Naive thymus-derived CD4-positive, alpha-beta T cell (primary cell): ENCODE results near the gene PRDM16. TPM values are rescaled to one million over a fixed set of nuclear protein-coding genes. Genes with fewer than 3 reads are reported as not detected.

ENCODE experiments used
- ATAC-seq: fragments of 150-1000 bp; cut with Tn5 transposase; 2 replicates; pipeline ENCODE4 v1.10.0; 2021; ENCODE audit warnings: mild to moderate bottlenecking, moderate library complexity
- CTCF ChIA-PET: fragments of 350-600 bp; sonication (Branson Sonifier 250); formaldehyde crosslinking; loops from one replicate; lab custom pipeline; 2021; ENCODE audit warnings: antibody characterized with exemption; lab: Charles Lee
- POLR2A ChIA-PET: fragments of 350-600 bp; sonication (Branson Sonifier 250); formaldehyde crosslinking; loops from one replicate; lab custom pipeline; 2021; ENCODE audit warnings: antibody characterized with exemption, inconsistent platforms; lab: Charles Lee
- DNase-seq, 9 donors: peaks; one replicate each; pipeline versions ENCODE4 v3.0.0 to v3.0.0-alpha.2; 2020 to 2022; ENCODE audit warnings: mixed read lengths in 1 of 9
- H3K27ac ChIP-seq: one replicate; pipeline ENCODE4 v1.7.0; 2013; ENCODE audit warnings: mild to moderate bottlenecking, low read depth, low read length, moderate library complexity
- H3K27me3 ChIP-seq, 2 donors: one replicate each; pipeline ENCODE4 v1.7.0; 2013; ENCODE audit warnings: low read length in 2 of 2, mild to moderate bottlenecking in 2 of 2, moderate library complexity in 2 of 2; ENCODE audit not compliant: control insufficient read depth in 2 of 2, insufficient read depth in 2 of 2
- H3K36me3 ChIP-seq, 3 experiments: 1 replicate in 2 of 3; 2 replicates in 1 of 3; pipeline ENCODE4 v1.7.0; 2013; ENCODE audit warnings: low read length in 3 of 3, mild to moderate bottlenecking in 3 of 3, moderate library complexity in 1 of 3; ENCODE audit not compliant: insufficient read depth in 3 of 3, control insufficient read depth in 2 of 3
- H3K4me1 ChIP-seq, 2 donors: one replicate each; pipeline ENCODE4 v1.7.0; 2013; ENCODE audit warnings: low read length in 2 of 2, mild to moderate bottlenecking in 2 of 2, moderate library complexity in 1 of 2; ENCODE audit not compliant: control insufficient read depth in 2 of 2, insufficient read depth in 2 of 2
- H3K4me3 ChIP-seq: 2 replicates; pipeline ENCODE4 v1.7.0; 2013; ENCODE audit warnings: mild to moderate bottlenecking, low read length
- H3K9me3 ChIP-seq, 3 experiments: 1 replicate in 2 of 3; 2 replicates in 1 of 3; pipeline ENCODE4 v1.7.0; 2013; ENCODE audit warnings: low read length in 3 of 3; ENCODE audit not compliant: control insufficient read depth in 2 of 3
- H3K27ac Mint-ChIP-seq, 9 donors: one replicate each; pipeline ENCODE4 v1.8.0; 2020 to 2022; ENCODE audit warnings: mixed read lengths in 9 of 9, mild to moderate bottlenecking in 8 of 9, moderate library complexity in 5 of 9, inconsistent platforms in 2 of 9
- H3K27me3 Mint-ChIP-seq, 5 donors: one replicate each; pipeline ENCODE4 v1.8.0; 2021 to 2022; ENCODE audit warnings: mixed read lengths in 5 of 5, mild to moderate bottlenecking in 1 of 5
- H3K36me3 Mint-ChIP-seq, 5 donors: one replicate each; pipeline ENCODE4 v1.8.0; 2020 to 2022; ENCODE audit warnings: mixed read lengths in 5 of 5, mild to moderate bottlenecking in 3 of 5, inconsistent platforms in 1 of 5
- H3K4me1 Mint-ChIP-seq, 7 donors: one replicate each; pipeline ENCODE4 v1.8.0; 2020 to 2022; ENCODE audit warnings: mixed read lengths in 7 of 7, mild to moderate bottlenecking in 3 of 7, inconsistent platforms in 1 of 7
- H3K4me3 Mint-ChIP-seq, 10 donors: one replicate each; pipeline ENCODE4 v1.8.0; 2020 to 2022; ENCODE audit warnings: mild to moderate bottlenecking in 10 of 10, mixed read lengths in 10 of 10, moderate library complexity in 6 of 10, inconsistent platforms in 2 of 10
- H3K9me3 Mint-ChIP-seq, 11 donors: one replicate each; pipeline ENCODE4 v1.8.0; 2020 to 2022; ENCODE audit warnings: mixed read lengths in 11 of 11, mild to moderate bottlenecking in 4 of 11, inconsistent platforms in 1 of 11, moderate library complexity in 1 of 11
- intact Hi-C, 2 donors: fragments of 100-400 bp; cut with micrococcal nuclease; formaldehyde crosslinking; loops; one replicate each; pipeline ENCODE4 v1.15.1; 2023
- polyA plus RNA-seq, 2 donors: library from polyadenylated mRNA; unstranded; fragments of 300-500 nt; fragmentation: Illumina TruSeq; gene quantifications; one replicate each; pipeline ENCODE4 v1.2.3, GENCODE V29; 2021
- total RNA-seq, 6 experiments: library from RNA in 5 of 6; stranded (reverse) in 5 of 6; gene quantifications; 1 replicate in 5 of 6; 2 replicates in 1 of 6; pipeline ENCODE4 v1.2.3 and lab custom pipeline; 2021 to 2026

Gene PRDM16
- total and polyA plus RNA-seq, 7 experiments from 2014 or later, result 0.05 to 0.61 (median 0.36) TPM; not detected in 2

DNA sequence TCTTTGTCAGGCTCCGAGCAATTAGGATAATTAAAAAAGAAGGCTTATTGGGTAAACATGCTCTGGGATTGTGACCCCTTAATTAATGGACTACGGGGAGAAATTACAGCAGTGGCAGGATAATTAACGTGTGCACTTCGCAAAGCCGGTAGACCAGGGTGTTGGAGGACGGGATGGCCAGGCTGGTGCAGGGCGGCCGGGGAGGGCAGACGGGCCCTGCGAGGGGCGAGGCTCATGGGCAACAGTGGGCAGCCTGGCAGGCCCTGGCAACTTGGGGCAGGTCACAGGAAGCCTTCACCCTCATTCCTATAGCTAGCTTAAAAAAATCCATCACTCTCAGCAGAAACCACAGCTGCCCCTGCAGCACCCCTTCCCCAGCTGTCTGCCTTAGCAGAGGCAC lies 199.3 kb downstream of the PRDM16 start:
- ATAC-seq (no peak), DNase-seq (no peak)
- H3K27ac ChIP-seq, result no peak overlapping the region
- Mint-ChIP-seq H3K4me1 (peaks cover 0 to 5% (median 0%) of the 10 kb centered on the region in 7 donors), H3K4me3 (no peak overlapping the region), H3K27ac (no peak overlapping the region), H3K36me3 (no peaks in the 10 kb centered on the region), H3K27me3 (peaks cover 0 to 11% (median 0%) of the 10 kb centered on the region in 5 donors), H3K9me3 (no peaks in the 10 kb centered on the region)
- ChIA-PET POLR2A (no interaction called here), CTCF (no interaction called here)
- intact Hi-C loops, result no loop called here
- no peaks in the 10 kb centered on the region for H3K9me3 ChIP-seq
- no peaks in the 10 kb centered on the region for H3K27me3 ChIP-seq
- no peak overlapping the region for H3K4me3 ChIP-seq
- H3K36me3 ChIP-seq, result no peaks in the 10 kb centered on the region
- H3K4me1 ChIP-seq, result no peaks in the 10 kb centered on the region

DNA sequence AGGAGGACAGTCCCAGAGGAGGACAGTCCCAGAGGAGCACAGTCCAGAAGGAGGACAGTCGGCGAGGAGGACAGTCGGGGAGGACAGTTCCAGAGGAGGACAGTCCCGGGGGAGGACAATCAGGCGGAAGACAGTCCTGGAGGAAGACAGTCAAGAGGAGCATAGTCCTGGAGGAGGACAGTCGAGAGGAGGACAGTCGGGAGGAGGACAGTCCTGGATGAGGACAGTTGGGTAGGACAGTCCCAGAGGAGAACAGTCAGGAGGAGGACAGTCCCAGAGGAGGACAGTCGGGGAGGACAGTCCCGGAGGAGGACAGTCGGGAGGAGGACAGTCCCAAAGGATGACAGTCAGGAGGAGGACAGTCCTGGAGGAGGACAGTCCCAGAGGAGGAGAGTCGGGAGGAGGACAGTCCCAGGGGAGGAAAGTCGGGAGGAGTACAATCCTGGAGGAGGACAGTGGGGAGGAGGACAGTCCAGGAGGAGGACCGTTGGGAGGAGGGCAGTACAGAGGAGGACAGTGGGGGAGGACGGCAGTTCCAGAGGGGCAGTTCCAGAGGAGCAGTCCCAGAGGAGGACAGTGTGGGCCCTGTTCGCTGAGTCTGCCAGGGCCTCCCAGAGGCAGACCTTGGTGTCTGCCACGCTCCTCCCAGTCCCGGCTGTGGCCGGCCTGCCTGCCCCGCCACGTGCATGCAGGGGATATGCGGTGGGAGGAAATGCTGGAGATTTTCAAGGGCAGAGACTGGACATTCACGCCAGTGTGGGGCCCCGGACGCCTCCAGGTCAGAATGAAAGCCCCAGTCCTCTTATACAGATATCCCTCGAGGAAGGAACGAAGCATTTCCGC lies 201.6 kb downstream of the PRDM16 start:
- ATAC-seq, result no peak
- POLR2A ChIA-PET, result no interaction called here

DNA sequence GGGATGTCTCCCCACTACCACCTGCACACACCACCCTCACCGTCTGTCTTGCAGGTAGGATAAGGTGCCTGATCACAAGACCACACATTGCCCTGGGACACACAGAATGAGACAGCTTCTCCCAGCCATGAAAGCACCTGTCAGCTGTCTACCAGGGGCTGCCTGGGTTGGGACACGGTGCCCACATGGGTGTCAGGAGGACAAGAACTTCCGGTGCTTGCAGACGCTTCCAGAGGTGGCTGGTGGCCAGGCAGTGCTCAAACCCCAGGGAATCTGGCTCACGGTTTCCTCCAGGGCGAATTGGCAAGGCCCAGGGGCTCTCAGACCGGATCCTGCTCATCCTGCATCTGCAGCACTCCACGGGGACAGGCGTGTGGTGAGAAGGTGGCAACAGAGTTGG lies 202.9 kb downstream of the PRDM16 start:
- no peak for ATAC-seq

More for the DNA sequence above, 201.6 kb downstream of the PRDM16 start:
- no peaks in the 10 kb centered on the region for H3K36me3 ChIP-seq
- Mint-ChIP-seq H3K27ac (peak overlapping the region in 1 of 9 donors; percentile 37), H3K27me3 (peaks cover 0 to 5% (median 0%) of the 10 kb centered on the region in 5 donors), H3K36me3 (no peaks in the 10 kb centered on the region), H3K4me3 (no peak overlapping the region), H3K9me3 (no peaks in the 10 kb centered on the region), H3K4me1 (peaks cover 0 to 5% (median 0%) of the 10 kb centered on the region in 7 donors)
- intact Hi-C loops, result no loop called here
- no peak overlapping the region for H3K4me3 ChIP-seq
- H3K4me1 ChIP-seq, result no peaks in the 10 kb centered on the region
- no peaks in the 10 kb centered on the region for H3K9me3 ChIP-seq
- no peak overlapping the region for H3K27ac ChIP-seq
- CTCF ChIA-PET, result no interaction called here
- DNase-seq, result no peak
- H3K27me3 ChIP-seq, result no peaks in the 10 kb centered on the region

GRCh38 chr1:3272321-3273045 lies 203.5 kb downstream of the PRDM16 start:
- no peak overlapping the region for H3K27ac Mint-ChIP-seq
- H3K36me3 ChIP-seq, result no peaks in the 10 kb centered on the region
- no peak overlapping the region for H3K4me3 ChIP-seq
- no peaks in the 10 kb centered on the region for H3K4me1 ChIP-seq
- DNase-seq, result no peak
- POLR2A ChIA-PET, result no interaction called here
- no peaks in the 10 kb centered on the region for H3K9me3 ChIP-seq
- no peak overlapping the region for H3K4me3 Mint-ChIP-seq
- CTCF ChIA-PET, result no interaction called here
- no peak for ATAC-seq
- intact Hi-C loops, result no loop called here
- no peaks in the 10 kb centered on the region for H3K9me3 Mint-ChIP-seq
- no peaks in the 10 kb centered on the region for H3K36me3 Mint-ChIP-seq
- peaks cover 0 to 5% (median 0%) of the 10 kb centered on the region in 7 donors for H3K4me1 Mint-ChIP-seq
- no peaks in the 10 kb centered on the region for H3K27me3 Mint-ChIP-seq
- no peak overlapping the region for H3K27ac ChIP-seq
- H3K27me3 ChIP-seq, result no peaks in the 10 kb centered on the region

More for the DNA sequence above, 202.9 kb downstream of the PRDM16 start:
- no peak overlapping the region for H3K27ac ChIP-seq
- Mint-ChIP-seq H3K27ac (no peak overlapping the region), H3K36me3 (no peaks in the 10 kb centered on the region), H3K27me3 (peaks cover 0 to 5% (median 0%) of the 10 kb centered on the region in 5 donors), H3K4me3 (no peak overlapping the region), H3K9me3 (no peaks in the 10 kb centered on the region), H3K4me1 (peaks cover 0 to 5% (median 0%) of the 10 kb centered on the region in 7 donors)
- DNase-seq, result no peak
- intact Hi-C loops, result no loop called here
- no peak overlapping the region for H3K4me3 ChIP-seq
- no peaks in the 10 kb centered on the region for H3K36me3 ChIP-seq
- no peaks in the 10 kb centered on the region for H3K4me1 ChIP-seq
- H3K9me3 ChIP-seq, result no peaks in the 10 kb centered on the region
- CTCF ChIA-PET, result no interaction called here
- H3K27me3 ChIP-seq, result no peaks in the 10 kb centered on the region
- POLR2A ChIA-PET, result no interaction called here

DNA sequence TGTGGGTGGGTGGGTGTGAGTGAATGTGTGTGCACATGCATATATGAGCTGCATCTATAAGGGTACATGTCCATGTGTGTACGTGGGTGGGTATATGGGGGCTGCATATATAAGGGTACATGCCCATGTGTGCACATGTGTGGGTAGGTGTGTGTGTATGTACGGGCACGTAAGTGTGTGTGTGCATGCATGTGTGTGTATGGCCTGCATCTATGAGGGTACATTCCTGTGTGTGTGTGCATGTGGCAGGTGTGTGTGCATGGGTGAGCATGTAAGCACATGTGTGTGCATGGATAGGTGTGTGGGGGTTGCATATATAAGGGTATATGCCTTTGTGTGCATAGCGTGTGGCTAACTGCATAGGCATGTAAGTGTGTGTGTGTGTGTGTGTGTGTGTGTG lies 204.4 kb downstream of the PRDM16 start:
- Histone ChIP-seq H3K27ac (no peak overlapping the region), H3K4me3 (no peak overlapping the region), H3K36me3 (no peaks in the 10 kb centered on the region), H3K4me1 (no peaks in the 10 kb centered on the region), H3K27me3 (no peaks in the 10 kb centered on the region), H3K9me3 (no peaks in the 10 kb centered on the region)
- Mint-ChIP-seq H3K9me3 (no peaks in the 10 kb centered on the region), H3K4me3 (no peak overlapping the region), H3K36me3 (no peaks in the 10 kb centered on the region), H3K27ac (no peak overlapping the region), H3K27me3 (no peaks in the 10 kb centered on the region), H3K4me1 (peaks cover 0 to 5% (median 0%) of the 10 kb centered on the region in 7 donors)
- DNase-seq (no peak), ATAC-seq (no peak)
- CTCF ChIA-PET, result no interaction called here
- intact Hi-C loops, result no loop called here
- POLR2A ChIA-PET, result no interaction called here

DNA sequence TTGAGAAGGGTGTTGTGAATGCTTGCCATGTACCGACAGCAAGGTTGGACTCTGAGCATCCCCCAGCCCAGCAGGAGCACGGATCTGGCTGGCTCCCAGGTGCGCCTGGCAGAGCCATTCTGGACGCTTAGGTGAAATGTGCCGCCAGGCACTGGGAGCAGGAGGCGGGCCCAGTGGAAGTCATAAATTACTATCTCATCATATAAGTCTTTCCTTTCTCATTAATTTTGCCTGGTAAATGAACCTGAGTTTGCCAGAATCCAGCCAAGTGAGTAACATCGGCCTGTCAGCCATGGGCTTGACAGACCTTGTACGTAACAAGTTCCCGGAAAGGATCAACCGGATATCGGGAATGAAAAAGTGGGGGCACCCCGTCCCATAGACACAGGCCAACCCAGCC lies 206.0 kb downstream of the PRDM16 start:
- Histone ChIP-seq H3K27ac (no peak overlapping the region), H3K9me3 (no peaks in the 10 kb centered on the region), H3K36me3 (no peaks in the 10 kb centered on the region), H3K4me3 (no peak overlapping the region), H3K27me3 (no peaks in the 10 kb centered on the region), H3K4me1 (no peaks in the 10 kb centered on the region)
- intact Hi-C loops, result no loop called here
- no peak for DNase-seq
- Mint-ChIP-seq H3K9me3 (no peaks in the 10 kb centered on the region), H3K4me1 (peaks cover 0 to 5% (median 0%) of the 10 kb centered on the region in 7 donors), H3K4me3 (no peak overlapping the region), H3K27ac (no peak overlapping the region), H3K27me3 (no peaks in the 10 kb centered on the region), H3K36me3 (no peaks in the 10 kb centered on the region)
- POLR2A ChIA-PET, result no interaction called here
- CTCF ChIA-PET, result no interaction called here
- no peak for ATAC-seq
